SH-SY5Y (cell line): ENCODE measurements around the gene THADA.

ENCODE experiments used
- GATA2 ChIP-seq: IDR thresholded peaks from 2 replicates; pipeline ENCODE4 v1.6.1; 2011; ENCODE audit warnings: mild to moderate bottlenecking, low read depth, low read length
- GATA3 ChIP-seq: IDR thresholded peaks from 2 replicates; pipeline ENCODE4 v1.6.1; 2011; ENCODE audit warnings: low read depth, mild to moderate bottlenecking, low read length, moderate library complexity

GRCh38 chr2:43609290-43609918 is 13.6 kb upstream of the THADA start:
- TF ChIP-seq GATA2 (no peak), GATA3 (no peak)
